HEK293T (cell line): ENCODE measurements around the gene SGPL1.
"Not testable (repeated sequence)": the region's sequence is repeated elsewhere in the genome, so short reads cannot be mapped to it uniquely, and the experiment has no call there.

Experiments
- ELF4 ChIP-seq: fragments of 450-650 bp; IDR thresholded peaks from 2 replicates; pipeline ENCODE4 v1.6.1; 2017; ENCODE audit warnings: antibody characterized with exemption
- HDGF ChIP-seq: fragments of 450-650 bp; IDR thresholded peaks from 2 replicates; pipeline ENCODE4 v1.6.1; 2017; ENCODE audit warnings: antibody characterized with exemption, borderline replicate concordance
- NFRKB ChIP-seq: fragments of 450-650 bp; IDR thresholded peaks from 2 replicates; pipeline ENCODE4 v1.6.1; 2016; ENCODE audit warnings: mild to moderate bottlenecking, moderate library complexity
- SUZ12 ChIP-seq: fragments of 450-650 bp; IDR thresholded peaks from 2 replicates; pipeline ENCODE4 v1.6.1; 2016; ENCODE audit warnings: mild to moderate bottlenecking

DNA sequence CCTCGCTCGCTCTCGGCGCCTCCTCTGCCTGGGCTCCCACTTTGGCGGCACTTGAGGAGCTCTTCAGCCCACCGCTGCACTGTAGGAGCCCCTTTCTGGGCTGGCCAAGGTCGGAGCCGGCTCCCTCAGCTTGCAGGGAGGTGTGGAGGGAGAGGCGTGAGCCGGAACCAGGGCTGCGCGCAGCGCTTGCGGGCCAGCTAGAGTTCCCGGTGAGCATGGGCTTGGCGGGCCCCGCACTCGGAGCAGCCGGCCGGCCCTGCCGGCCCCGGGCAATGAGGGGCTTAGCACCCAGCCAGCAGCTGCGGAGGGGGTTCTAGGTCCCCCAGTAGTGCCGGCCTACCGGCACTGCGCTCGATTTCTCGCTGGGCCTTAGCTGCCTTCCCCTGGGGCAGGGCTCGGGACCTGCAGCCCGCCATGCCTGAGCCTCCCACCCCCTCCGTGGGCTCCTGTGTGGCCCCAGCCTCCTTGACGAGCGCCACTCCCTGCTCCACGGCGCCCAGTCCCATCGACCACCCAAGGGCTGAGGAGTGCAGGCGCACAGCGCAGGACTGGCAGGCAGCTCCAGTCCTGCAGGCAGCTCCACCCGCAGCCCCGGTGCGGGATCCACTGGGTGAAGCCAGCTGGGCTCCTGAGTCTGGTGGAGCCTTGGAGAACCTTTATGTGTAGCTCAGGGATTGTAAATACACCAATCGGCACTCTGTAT lies 45.9 kb downstream of the SGPL1 start:
- TF ChIP-seq SUZ12, NFRKB, ELF4, HDGF: not testable (repeated sequence)
